CD4-positive, alpha-beta T cell (primary cell): ENCODE results near the gene MEGF10. TPM values are rescaled to one million over a fixed set of nuclear protein-coding genes. Genes with fewer than 3 reads are reported as not detected.

ENCODE experiments used
- ATAC-seq: fragments of 200-7000 bp; cut with Tn5 transposase; one replicate; pipeline ENCODE4 v1.10.0; 2022; ENCODE audit warnings: mild to moderate bottlenecking; ENCODE audit not compliant: poor library complexity
- CTCF ChIA-PET: fragments of 350-600 bp; sonication (Branson Sonifier 250); formaldehyde crosslinking; loops from one replicate; lab custom pipeline; 2021; ENCODE audit warnings: antibody characterized with exemption, inconsistent platforms; lab: Charles Lee
- POLR2A ChIA-PET: fragments of 350-600 bp; sonication (Branson Sonifier 250); formaldehyde crosslinking; loops from one replicate; lab custom pipeline; 2021; ENCODE audit warnings: antibody characterized with exemption, inconsistent platforms; lab: Charles Lee
- DNase-seq, 14 experiments: peaks; one replicate each; pipeline ENCODE4 v3.0.0-alpha.2; 2013 to 2020; ENCODE audit warnings: mixed read lengths in 2 of 14
- H3K27ac ChIP-seq, 2 donors: one replicate each; pipeline versions ENCODE4 v1.5.1 to v1.7.0; 2013; ENCODE audit warnings: low read length in 2 of 2, low read depth in 1 of 2, mild to moderate bottlenecking in 1 of 2
- H3K27me3 ChIP-seq, 2 experiments: 1 replicate in 1 of 2; 2 replicates in 1 of 2; pipeline versions ENCODE4 v1.6.1 to v1.7.0; 2013; ENCODE audit warnings: low read length in 2 of 2, control low read depth in 1 of 2, mild to moderate bottlenecking in 1 of 2, moderate library complexity in 1 of 2; ENCODE audit not compliant: insufficient read depth in 2 of 2, control insufficient read depth in 1 of 2
- H3K36me3 ChIP-seq: one replicate; pipeline ENCODE4 v1.6.1; 2013; ENCODE audit warnings: low read length, control low read depth; ENCODE audit not compliant: insufficient read depth
- H3K4me1 ChIP-seq: one replicate; pipeline ENCODE4 v1.6.1; 2013; ENCODE audit warnings: low read length, control low read depth; ENCODE audit not compliant: insufficient read depth
- H3K4me3 ChIP-seq: one replicate; pipeline ENCODE4 v1.5.1; 2013; ENCODE audit warnings: mild to moderate bottlenecking, low read length, moderate library complexity
- H3K9me3 ChIP-seq, 2 experiments: 1 replicate in 1 of 2; 2 replicates in 1 of 2; pipeline versions ENCODE4 v1.6.1 to v1.7.0; 2013; ENCODE audit warnings: low read length in 2 of 2, mild to moderate bottlenecking in 2 of 2, control low read depth in 1 of 2, moderate library complexity in 1 of 2; ENCODE audit not compliant: control insufficient read depth in 1 of 2, insufficient read depth in 1 of 2
- H3K27ac Mint-ChIP-seq: one replicate; pipeline ENCODE4 v1.8.0; 2020; ENCODE audit warnings: mixed read lengths
- H3K27me3 Mint-ChIP-seq: one replicate; pipeline ENCODE4 v1.8.0; 2021; ENCODE audit warnings: mixed read lengths
- H3K36me3 Mint-ChIP-seq: one replicate; pipeline ENCODE4 v1.8.0; 2021; ENCODE audit warnings: low read depth, mixed read lengths
- H3K4me1 Mint-ChIP-seq: one replicate; pipeline ENCODE4 v1.8.0; 2021; ENCODE audit warnings: low read depth, mixed read lengths
- H3K4me3 Mint-ChIP-seq: one replicate; pipeline ENCODE4 v1.8.0; 2020; ENCODE audit warnings: mild to moderate bottlenecking, mixed read lengths
- H3K9me3 Mint-ChIP-seq: one replicate; pipeline ENCODE4 v1.8.0; 2020; ENCODE audit warnings: mixed read lengths
- CTCF ChIP-seq: fragments of 200-600 bp; IDR thresholded peaks from one replicate; pipeline ENCODE4 v1.8.0; 2022; ENCODE audit warnings: antibody characterized with exemption, mild to moderate bottlenecking
- intact Hi-C, 2 experiments: fragments of 100-400 bp; cut with DNase I in 1 of 2; cut with micrococcal nuclease in 1 of 2; formaldehyde crosslinking; loops; one replicate each; pipeline versions ENCODE4 v1.15.1 to v1.9.0; 2023 to 2025; cut with DNase I, micrococcal nuclease
- total RNA-seq, 174 experiments: library from RNA in 2 of 174; stranded (reverse) in 2 of 174; gene quantifications; one replicate each; pipeline ENCODE4 v1.2.3 and lab custom pipeline; 2021 to 2026

Gene MEGF10
- total RNA-seq, 2 experiments from 2014 or later, result not detected

GRCh38 chr5:127440831-127441230 lies 150.2 kb downstream of the MEGF10 start:
- H3K4me3 Mint-ChIP-seq, result no peak overlapping the region
- DNase-seq (no peak), ATAC-seq (no peak)
- intact Hi-C loops, result no loop called here
- no peaks in the 10 kb centered on the region for H3K36me3 Mint-ChIP-seq
- no peak for TF ChIP-seq CTCF
- Histone ChIP-seq H3K4me3 (no peak overlapping the region), H3K36me3 (no peaks in the 10 kb centered on the region), H3K4me1 (no peaks in the 10 kb centered on the region), H3K27ac (no peak overlapping the region), H3K27me3 (peaks cover 0 to 6% of the 10 kb centered on the region in 2 experiments), H3K9me3 (no peaks in the 10 kb centered on the region)
- no peak overlapping the region for H3K27ac Mint-ChIP-seq
- H3K27me3 Mint-ChIP-seq, result peaks cover 6% of the 10 kb centered on the region
- no peaks in the 10 kb centered on the region for H3K4me1 Mint-ChIP-seq
- ChIA-PET POLR2A (no interaction called here), CTCF (no interaction called here)
- no peaks in the 10 kb centered on the region for H3K9me3 Mint-ChIP-seq

GRCh38 chr5:127441799-127442484 lies 151.3 kb downstream of the MEGF10 start:
- Histone ChIP-seq H3K36me3 (no peaks in the 10 kb centered on the region), H3K27me3 (peaks cover 0 to 6% of the 10 kb centered on the region in 2 experiments), H3K4me1 (no peaks in the 10 kb centered on the region), H3K9me3 (no peaks in the 10 kb centered on the region), H3K4me3 (no peak overlapping the region), H3K27ac (no peak overlapping the region)
- Mint-ChIP-seq H3K27me3 (peaks cover 6% of the 10 kb centered on the region), H3K4me3 (no peak overlapping the region), H3K4me1 (no peaks in the 10 kb centered on the region), H3K27ac (no peak overlapping the region), H3K36me3 (no peaks in the 10 kb centered on the region), H3K9me3 (no peaks in the 10 kb centered on the region)
- ChIA-PET POLR2A (no interaction called here), CTCF (no interaction called here)
- no peak for DNase-seq
- TF ChIP-seq CTCF, result no peak
- ATAC-seq, result no peak
- intact Hi-C loops, result no loop called here

GRCh38 chr5:127444171-127444570 lies 153.6 kb downstream of the MEGF10 start:
- peaks cover 6% of the 10 kb centered on the region for H3K27me3 Mint-ChIP-seq
- no peak for TF ChIP-seq CTCF
- DNase-seq, result no peak
- Histone ChIP-seq H3K27ac (no peak overlapping the region), H3K4me3 (no peak overlapping the region), H3K9me3 (no peaks in the 10 kb centered on the region), H3K36me3 (no peaks in the 10 kb centered on the region), H3K27me3 (peaks cover 0 to 6% of the 10 kb centered on the region in 2 experiments), H3K4me1 (no peaks in the 10 kb centered on the region)
- ChIA-PET POLR2A (no interaction called here), CTCF (no interaction called here)
- intact Hi-C loops, result no loop called here
- no peak for ATAC-seq
- H3K9me3 Mint-ChIP-seq, result no peaks in the 10 kb centered on the region
- no peaks in the 10 kb centered on the region for H3K36me3 Mint-ChIP-seq
- no peak overlapping the region for H3K27ac Mint-ChIP-seq
- H3K4me1 Mint-ChIP-seq, result no peaks in the 10 kb centered on the region
- H3K4me3 Mint-ChIP-seq, result no peak overlapping the region
